RWPE2 (cell line): Measurements from ENCODE around the gene HOXA11.

ENCODE experiments used
- ATAC-seq: fragments of 200-7000 bp; cut with Tn5 transposase; 3 replicates; pipeline ENCODE4 v1.9.1; 2021; ENCODE audit warnings: low read depth
- DNase-seq: peaks from one replicate; pipeline ENCODE4 v3.0.0-alpha.2; 2020; ENCODE audit warnings: low spot score
- H3K27ac ChIP-seq: fragments of 450-650 bp; 2 replicates; pipeline ENCODE4 v1.5.1; 2017; ENCODE audit warnings: mild to moderate bottlenecking; ENCODE audit not compliant: poor library complexity, severe bottlenecking
- H3K27me3 ChIP-seq: fragments of 250-450 bp; sonication (Bioruptor Pico); 2 replicates; pipeline ENCODE4 v1.5.1; 2021; ENCODE audit warnings: mild to moderate bottlenecking, moderate library complexity; ENCODE audit not compliant: insufficient read depth, poor library complexity, severe bottlenecking
- H3K36me3 ChIP-seq: fragments of 250-450 bp; sonication (Bioruptor Pico); 2 replicates; pipeline ENCODE4 v1.5.1; 2020; ENCODE audit warnings: low read depth, mild to moderate bottlenecking, moderate library complexity
- H3K4me1 ChIP-seq: fragments of 250-450 bp; sonication (Bioruptor Pico); 2 replicates; pipeline ENCODE4 v1.5.1; 2021; ENCODE audit warnings: mild to moderate bottlenecking, moderate library complexity; ENCODE audit not compliant: insufficient read depth, poor library complexity, severe bottlenecking
- H3K4me3 ChIP-seq: fragments of 250-450 bp; sonication (Bioruptor Pico); 2 replicates; pipeline ENCODE4 v1.5.1; 2021; ENCODE audit warnings: mild to moderate bottlenecking, moderate library complexity; ENCODE audit not compliant: severe bottlenecking
- H3K9me3 ChIP-seq: fragments of 250-450 bp; sonication (Bioruptor Pico); 2 replicates; pipeline ENCODE4 v1.5.1; 2021; ENCODE audit warnings: mild to moderate bottlenecking, moderate library complexity; ENCODE audit not compliant: severe bottlenecking
- TF ChIP-seq, protein P1 (sequence below): fragments of 450-650 bp; IDR thresholded peaks from one replicate; pipeline ENCODE4 v1.5.1; 2017; ENCODE audit warnings: mild to moderate bottlenecking, moderate library complexity; ENCODE audit not compliant: poor library complexity, severe bottlenecking

The HOXA11 gene

DNA sequence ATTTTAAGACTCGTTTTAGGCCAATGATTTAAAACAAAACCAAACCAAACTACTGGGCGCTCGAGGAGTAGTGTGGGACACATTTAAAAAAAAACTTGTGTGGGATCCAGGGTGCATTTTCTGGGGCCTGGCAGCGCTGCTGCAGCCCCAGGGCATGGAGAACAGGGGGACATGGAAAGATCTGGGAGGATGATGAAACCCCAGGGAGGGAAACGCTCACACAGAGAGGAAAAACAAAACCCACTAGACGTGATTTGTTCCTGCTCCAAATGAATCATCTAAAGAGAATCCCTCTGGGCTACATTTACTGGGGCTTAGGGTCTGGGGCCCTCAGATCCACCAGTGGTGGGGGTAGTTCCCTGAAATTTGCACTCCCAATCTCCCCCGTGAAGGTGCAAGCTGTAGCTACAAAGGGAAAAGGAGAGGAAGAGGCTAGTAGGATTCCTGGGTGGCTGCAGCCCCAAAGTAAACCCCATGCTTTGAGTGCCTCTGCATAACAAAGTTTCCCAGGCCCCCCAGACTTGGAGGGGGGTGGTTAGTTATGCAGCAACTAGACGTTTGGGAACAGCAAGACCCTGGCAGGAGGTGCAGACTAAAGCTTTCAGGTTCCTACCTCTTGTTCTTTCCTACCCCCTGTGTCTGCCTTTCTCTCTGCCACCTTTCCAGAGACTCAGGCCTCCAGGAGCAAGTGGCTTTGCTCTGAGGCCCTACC, 29.4 kb upstream of the HOXA11 start:
- TF ChIP-seq, protein P1, sequence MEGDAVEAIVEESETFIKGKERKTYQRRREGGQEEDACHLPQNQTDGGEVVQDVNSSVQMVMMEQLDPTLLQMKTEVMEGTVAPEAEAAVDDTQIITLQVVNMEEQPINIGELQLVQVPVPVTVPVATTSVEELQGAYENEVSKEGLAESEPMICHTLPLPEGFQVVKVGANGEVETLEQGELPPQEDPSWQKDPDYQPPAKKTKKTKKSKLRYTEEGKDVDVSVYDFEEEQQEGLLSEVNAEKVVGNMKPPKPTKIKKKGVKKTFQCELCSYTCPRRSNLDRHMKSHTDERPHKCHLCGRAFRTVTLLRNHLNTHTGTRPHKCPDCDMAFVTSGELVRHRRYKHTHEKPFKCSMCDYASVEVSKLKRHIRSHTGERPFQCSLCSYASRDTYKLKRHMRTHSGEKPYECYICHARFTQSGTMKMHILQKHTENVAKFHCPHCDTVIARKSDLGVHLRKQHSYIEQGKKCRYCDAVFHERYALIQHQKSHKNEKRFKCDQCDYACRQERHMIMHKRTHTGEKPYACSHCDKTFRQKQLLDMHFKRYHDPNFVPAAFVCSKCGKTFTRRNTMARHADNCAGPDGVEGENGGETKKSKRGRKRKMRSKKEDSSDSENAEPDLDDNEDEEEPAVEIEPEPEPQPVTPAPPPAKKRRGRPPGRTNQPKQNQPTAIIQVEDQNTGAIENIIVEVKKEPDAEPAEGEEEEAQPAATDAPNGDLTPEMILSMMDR, result no peak
- H3K4me1 ChIP-seq, result no peaks in the 10 kb centered on the region
- ATAC-seq, result no peak
- H3K36me3 ChIP-seq, result no peaks in the 10 kb centered on the region
- no peak overlapping the region for H3K27ac ChIP-seq
- DNase-seq, result no peak
- no peak overlapping the region for H3K4me3 ChIP-seq
- H3K9me3 ChIP-seq, result no peaks in the 10 kb centered on the region
- H3K27me3 ChIP-seq, result no peaks in the 10 kb centered on the region

DNA sequence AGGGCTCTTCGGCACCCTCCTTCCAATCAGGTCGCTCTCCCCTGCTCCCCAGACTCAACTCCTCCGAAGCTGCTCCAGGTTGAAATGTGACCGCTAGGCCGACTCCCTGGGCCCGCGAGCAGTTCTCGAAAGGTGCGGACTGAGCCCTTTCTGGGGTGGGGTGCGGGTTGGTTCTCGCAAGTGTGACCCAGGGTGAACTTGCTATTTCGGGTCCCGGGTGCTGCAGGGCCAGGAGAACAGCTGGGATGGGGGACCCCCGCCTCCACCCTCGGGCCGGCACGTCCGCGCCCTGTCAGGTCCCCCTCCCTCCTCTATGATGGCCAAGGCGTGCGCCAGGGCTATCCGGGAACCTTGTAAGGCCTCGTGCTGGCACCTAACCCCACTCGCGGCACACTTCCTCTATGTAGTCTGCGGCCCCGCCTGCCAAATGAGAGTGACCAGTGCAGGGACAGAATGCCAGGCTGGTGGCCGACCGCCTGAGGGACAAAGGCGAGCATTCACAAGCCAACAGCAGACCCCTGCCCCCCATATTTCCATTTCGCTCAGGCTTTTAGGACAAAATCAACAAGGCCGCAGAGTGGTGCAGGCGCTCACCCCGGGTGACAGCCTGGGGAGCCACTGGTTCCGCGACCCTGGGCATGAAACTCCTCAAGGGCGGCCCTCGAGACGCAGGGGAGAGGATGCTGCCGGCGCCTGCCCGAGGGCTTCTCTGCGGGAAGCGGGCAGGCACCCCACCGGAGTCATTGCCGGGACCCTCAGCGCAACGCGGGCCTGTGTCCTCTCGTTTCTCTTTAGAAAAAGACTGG, 28.6 kb upstream of the HOXA11 start:
- Histone ChIP-seq H3K27me3 (no peaks in the 10 kb centered on the region), H3K27ac (no peak overlapping the region)

DNA sequence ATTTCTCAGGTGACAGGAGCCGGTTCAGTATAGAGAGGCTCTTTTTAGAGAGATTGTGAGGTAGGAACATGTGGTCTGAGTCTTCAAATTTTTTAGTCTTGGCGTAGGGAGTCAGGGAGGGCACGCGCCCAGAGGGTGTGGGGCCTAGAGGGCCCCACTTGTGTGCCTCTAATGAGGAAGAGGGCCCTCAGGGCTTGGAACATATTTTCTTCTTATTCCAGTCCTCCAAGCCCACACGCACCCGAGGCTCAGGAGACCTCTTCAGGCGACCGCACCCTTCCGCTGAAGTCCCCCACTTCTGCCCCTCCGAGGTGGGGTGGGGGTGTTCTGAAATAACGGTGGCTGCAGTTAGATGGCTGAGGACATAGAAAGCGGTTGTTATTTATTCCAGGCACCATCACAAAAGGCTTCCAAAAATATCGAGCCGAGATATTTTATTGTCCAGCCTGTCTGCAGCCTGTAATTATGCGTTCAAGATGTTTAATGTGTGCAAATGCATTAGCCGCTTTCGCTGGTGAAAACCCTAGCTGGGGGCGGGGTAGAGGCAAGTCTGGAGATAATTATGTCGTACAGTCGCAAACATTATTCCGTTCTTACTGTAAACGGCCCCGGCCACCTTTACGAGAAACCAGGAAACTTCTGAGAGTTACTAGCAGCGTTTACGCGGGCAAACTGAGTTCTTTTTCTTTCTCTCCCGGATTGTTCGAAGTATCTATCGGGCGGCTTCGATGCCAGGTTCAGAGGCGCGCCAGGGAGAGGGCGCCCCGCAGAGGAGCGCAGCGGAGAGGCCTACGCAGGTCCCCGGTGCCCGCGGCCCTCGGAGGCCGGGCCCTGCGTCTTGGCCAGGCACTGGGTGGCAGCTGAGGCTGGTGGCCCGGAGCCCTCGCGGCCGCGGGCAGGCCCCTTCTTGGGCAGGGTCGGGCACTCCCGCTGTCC, 27.7 kb upstream of the HOXA11 start:
- no peak for DNase-seq
- H3K4me3 ChIP-seq, result no peak overlapping the region
- H3K9me3 ChIP-seq, result no peaks in the 10 kb centered on the region
- no peaks in the 10 kb centered on the region for H3K4me1 ChIP-seq
- TF ChIP-seq, protein P1, result no peak
- no peak for ATAC-seq
- H3K27ac ChIP-seq, result no peak overlapping the region
- no peaks in the 10 kb centered on the region for H3K36me3 ChIP-seq
- no peaks in the 10 kb centered on the region for H3K27me3 ChIP-seq

More for the DNA sequence above, 28.6 kb upstream of the HOXA11 start:
- H3K9me3 ChIP-seq, result no peaks in the 10 kb centered on the region
- no peak overlapping the region for H3K4me3 ChIP-seq
- TF ChIP-seq, protein P1, result no peak
- no peak for ATAC-seq
- no peaks in the 10 kb centered on the region for H3K4me1 ChIP-seq
- DNase-seq, result no peak
- H3K36me3 ChIP-seq, result no peaks in the 10 kb centered on the region

DNA sequence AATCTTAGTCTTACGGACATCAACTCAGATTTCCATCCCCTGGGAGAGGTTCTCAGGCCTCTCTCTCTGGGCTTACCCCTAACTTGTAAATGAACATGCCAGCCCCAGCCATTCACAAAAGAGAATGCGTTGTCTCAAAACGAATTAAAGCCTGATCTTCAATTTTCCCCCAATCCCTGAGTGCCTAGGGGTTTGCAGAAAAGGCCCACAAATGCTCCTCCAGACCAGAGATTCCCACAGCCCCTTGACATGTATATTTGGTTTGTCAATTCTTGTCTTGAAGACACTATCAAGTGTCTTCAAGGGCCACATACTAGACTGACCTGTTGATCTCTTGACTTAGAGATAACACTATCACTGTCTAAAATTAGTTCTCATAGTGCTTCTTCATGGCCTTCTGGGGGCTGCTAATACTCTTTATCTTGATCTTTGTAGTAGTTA, 26.8 kb upstream of the HOXA11 start:
- ATAC-seq, result no peak
- Histone ChIP-seq H3K4me3 (no peak overlapping the region), H3K27me3 (no peaks in the 10 kb centered on the region), H3K9me3 (no peaks in the 10 kb centered on the region), H3K36me3 (no peaks in the 10 kb centered on the region), H3K27ac (no peak overlapping the region), H3K4me1 (peaks cover 2% of the 10 kb centered on the region)
- DNase-seq, result no peak
- TF ChIP-seq, protein P1, result no peak
